ENCODE results near the gene IL17RE. TPM values are rescaled to one million over a fixed set of nuclear protein-coding genes. Genes with fewer than 3 reads are reported as not detected.

Gene IL17RE
- total and polyA plus RNA-seq, 2 of the 13 experiments (the other 11 are each of a cell fraction or from before 2014, with no cell fraction given): 14.5 to 24.1 TPM

DNA sequence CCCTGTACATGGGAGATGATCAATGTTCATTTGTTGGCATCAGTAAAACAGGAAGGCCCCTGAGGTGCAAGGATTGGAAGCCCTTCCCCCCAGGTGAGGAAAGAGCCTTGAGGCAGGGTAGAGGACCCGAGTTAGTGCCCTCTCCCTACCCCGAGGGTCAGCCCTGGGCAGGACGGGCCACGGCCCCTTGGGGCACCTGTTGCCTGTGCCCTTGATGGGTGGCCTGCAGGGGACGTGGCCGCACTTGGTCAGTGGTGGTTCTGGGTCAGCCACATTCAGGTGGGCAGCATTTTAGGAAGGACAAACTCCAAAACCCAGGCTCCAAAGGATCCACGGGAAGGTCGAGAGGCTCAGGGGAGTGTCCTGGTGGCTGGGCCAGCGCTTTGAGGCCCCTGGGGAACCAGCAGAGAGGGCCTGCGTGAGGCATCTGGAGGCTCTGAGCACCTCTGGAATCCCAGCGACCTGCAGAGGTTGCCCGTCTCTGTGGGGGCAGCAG lies 43.1 kb upstream of the IL17RE start:
- WGBS (ENCODE audit: low lambda C conversion rate): 15% methylated on average over 7 of the region's 12 CpGs
- in situ Hi-C loops (cut with HindIII; ENCODE audit: extremely low pct_ligation_motif_present, low pct_unique_long_range_greater_than_20kb): loop anchor here (5.0 kb wide), 1 partner anchor 38 kb away; no protein-coding TSS in a partner anchor
- ATAC-seq (no peak), FAIRE-seq (no peak), DNase-seq (ENCODE audit: low spot score) (no peak)
- Histone ChIP-seq H3K4me1 (ENCODE audit: insufficient read depth, low read length) (peaks cover 29% of the 10 kb centered on the region), H3K27me3 (ENCODE audit: control insufficient read depth in 1 of 2, insufficient read depth in 2 of 2, low read length in 2 of 2) (peaks cover 2 to 18% of the 10 kb centered on the region in 2 experiments; a peak in 2 of 5 replicates), H3K27ac (ENCODE audit: extremely low read length, insufficient read depth, low read length) (no peak overlapping the region), H3K9ac (ENCODE audit: insufficient read depth, low read depth, low read length) (no peak overlapping the region), H3K4me3 (replicated peaks in 1 of 3; ENCODE audit: insufficient read depth in 1 of 3, low read depth in 2 of 3, low read length in 3 of 3) (no peak overlapping the region; a peak in 1 of 6 replicates), H3K79me2 (ENCODE audit: insufficient read depth, low read length) (no peaks in the 10 kb centered on the region), H3K9me3 (ENCODE audit: low read length) (no peaks in the 10 kb centered on the region), H2AFZ (ENCODE audit: low read length) (no peak overlapping the region), H4K20me1 (ENCODE audit: insufficient read depth, low read length) (no peaks in the 10 kb centered on the region), H3K4me2 (ENCODE audit: low read depth, low read length) (no peak overlapping the region), H3K36me3 (replicated peaks in 1 of 2; ENCODE audit: control insufficient read depth in 1 of 2, insufficient read depth in 2 of 2, low read length in 2 of 2) (no peaks in the 10 kb centered on the region)
- intact Hi-C loops (cut with micrococcal nuclease; ENCODE audit: unreplicated experiment): no loop called here
- CTCF ChIA-PET (ENCODE audit: low intra/inter-chr PET ratio, low total read pairs): no interaction called here
- POLR2A ChIA-PET: no interaction called here
- TF ChIP-seq ZNF224 (CRISPR knock-in tag; IDR thresholded peaks at IDR 0.05) (no peak), FOXK2 (IDR thresholded peaks at IDR 0.05) (no peak), HNRNPL (IDR thresholded peaks at IDR 0.05; ENCODE audit: low read depth, low read length) (0 out of 2 replicates have a peak, but pooled peaks have one; percentile 41), ZNF703 (CRISPR knock-in tag; IDR thresholded peaks at IDR 0.05; ENCODE audit: borderline replicate concordance) (no peak)
- TF ChIP-seq, protein P1, sequence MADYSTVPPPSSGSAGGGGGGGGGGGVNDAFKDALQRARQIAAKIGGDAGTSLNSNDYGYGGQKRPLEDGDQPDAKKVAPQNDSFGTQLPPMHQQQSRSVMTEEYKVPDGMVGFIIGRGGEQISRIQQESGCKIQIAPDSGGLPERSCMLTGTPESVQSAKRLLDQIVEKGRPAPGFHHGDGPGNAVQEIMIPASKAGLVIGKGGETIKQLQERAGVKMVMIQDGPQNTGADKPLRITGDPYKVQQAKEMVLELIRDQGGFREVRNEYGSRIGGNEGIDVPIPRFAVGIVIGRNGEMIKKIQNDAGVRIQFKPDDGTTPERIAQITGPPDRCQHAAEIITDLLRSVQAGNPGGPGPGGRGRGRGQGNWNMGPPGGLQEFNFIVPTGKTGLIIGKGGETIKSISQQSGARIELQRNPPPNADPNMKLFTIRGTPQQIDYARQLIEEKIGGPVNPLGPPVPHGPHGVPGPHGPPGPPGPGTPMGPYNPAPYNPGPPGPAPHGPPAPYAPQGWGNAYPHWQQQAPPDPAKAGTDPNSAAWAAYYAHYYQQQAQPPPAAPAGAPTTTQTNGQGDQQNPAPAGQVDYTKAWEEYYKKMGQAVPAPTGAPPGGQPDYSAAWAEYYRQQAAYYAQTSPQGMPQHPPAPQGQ (CRISPR knock-in tag; IDR thresholded peaks at IDR 0.05; ENCODE audit: borderline replicate concordance): no peak
- TF ChIP-seq, protein P2, sequence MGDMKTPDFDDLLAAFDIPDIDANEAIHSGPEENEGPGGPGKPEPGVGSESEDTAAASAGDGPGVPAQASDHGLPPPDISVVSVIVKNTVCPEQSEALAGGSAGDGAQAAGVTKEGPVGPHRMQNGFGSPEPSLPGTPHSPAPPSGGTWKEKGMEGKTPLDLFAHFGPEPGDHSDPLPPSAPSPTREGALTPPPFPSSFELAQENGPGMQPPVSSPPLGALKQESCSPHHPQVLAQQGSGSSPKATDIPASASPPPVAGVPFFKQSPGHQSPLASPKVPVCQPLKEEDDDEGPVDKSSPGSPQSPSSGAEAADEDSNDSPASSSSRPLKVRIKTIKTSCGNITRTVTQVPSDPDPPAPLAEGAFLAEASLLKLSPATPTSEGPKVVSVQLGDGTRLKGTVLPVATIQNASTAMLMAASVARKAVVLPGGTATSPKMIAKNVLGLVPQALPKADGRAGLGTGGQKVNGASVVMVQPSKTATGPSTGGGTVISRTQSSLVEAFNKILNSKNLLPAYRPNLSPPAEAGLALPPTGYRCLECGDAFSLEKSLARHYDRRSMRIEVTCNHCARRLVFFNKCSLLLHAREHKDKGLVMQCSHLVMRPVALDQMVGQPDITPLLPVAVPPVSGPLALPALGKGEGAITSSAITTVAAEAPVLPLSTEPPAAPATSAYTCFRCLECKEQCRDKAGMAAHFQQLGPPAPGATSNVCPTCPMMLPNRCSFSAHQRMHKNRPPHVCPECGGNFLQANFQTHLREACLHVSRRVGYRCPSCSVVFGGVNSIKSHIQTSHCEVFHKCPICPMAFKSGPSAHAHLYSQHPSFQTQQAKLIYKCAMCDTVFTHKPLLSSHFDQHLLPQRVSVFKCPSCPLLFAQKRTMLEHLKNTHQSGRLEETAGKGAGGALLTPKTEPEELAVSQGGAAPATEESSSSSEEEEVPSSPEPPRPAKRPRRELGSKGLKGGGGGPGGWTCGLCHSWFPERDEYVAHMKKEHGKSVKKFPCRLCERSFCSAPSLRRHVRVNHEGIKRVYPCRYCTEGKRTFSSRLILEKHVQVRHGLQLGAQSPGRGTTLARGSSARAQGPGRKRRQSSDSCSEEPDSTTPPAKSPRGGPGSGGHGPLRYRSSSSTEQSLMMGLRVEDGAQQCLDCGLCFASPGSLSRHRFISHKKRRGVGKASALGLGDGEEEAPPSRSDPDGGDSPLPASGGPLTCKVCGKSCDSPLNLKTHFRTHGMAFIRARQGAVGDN (CRISPR knock-in tag; IDR thresholded peaks at IDR 0.05): peak; percentile 9; the same call in 1 of the 2 replicates
- BruUV-seq (replicated peaks): no TSS peak

Measured in HepG2 (cell line).